GM10248 (cell line): ENCODE results near the gene ANKDD1A.

Source experiments
- CTCF ChIA-PET: fragments of 300-600 bp; sonication (Branson Sonifier 250); formaldehyde crosslinking; extraction: SDS; loops from one replicate; lab custom pipeline; 2021; ENCODE audit warnings: antibody characterized with exemption; lab: Yijun Ruan, JAX
- POLR2A ChIA-PET: fragments of 350-650 bp; sonication (Branson Sonifier 250); formaldehyde crosslinking; extraction: SDS; loops from one replicate; lab custom pipeline; 2020; ENCODE audit warnings: antibody characterized with exemption; lab: Yijun Ruan, JAX
- DNase-seq: peaks from one replicate; pipeline ENCODE4 v3.0.0; 2012; ENCODE audit errors: extremely low spot score
- TF ChIP-seq, protein P1 (sequence below): IDR thresholded peaks from 2 replicates; pipeline ENCODE4 v1.5.1; 2012; ENCODE audit warnings: mild to moderate bottlenecking, low read depth; ENCODE audit errors: extremely low read depth, missing control alignments, control extremely low read depth

The ANKDD1A gene

DNA sequence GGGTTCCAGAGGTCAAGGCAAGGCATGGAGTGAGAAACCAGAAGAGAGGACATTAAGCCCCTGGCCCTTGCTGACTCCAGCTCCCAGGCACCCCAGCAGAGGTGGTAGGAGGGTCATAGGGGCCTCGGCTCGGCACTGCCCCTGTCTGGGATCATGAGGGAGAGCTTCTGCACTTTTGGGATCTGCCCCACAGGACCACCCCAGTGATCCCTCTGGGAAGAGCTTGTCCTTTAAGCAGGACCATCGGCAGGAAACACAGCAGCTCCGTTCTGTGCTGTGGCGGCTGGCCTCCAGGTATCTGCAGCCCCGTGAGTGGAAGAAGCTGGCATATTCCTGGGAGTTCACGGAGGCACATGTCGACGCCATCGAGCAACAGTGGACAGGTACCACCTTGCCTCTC is 35.5 kb downstream of the ANKDD1A start:
- no peak for DNase-seq
- TF ChIP-seq, protein P1, sequence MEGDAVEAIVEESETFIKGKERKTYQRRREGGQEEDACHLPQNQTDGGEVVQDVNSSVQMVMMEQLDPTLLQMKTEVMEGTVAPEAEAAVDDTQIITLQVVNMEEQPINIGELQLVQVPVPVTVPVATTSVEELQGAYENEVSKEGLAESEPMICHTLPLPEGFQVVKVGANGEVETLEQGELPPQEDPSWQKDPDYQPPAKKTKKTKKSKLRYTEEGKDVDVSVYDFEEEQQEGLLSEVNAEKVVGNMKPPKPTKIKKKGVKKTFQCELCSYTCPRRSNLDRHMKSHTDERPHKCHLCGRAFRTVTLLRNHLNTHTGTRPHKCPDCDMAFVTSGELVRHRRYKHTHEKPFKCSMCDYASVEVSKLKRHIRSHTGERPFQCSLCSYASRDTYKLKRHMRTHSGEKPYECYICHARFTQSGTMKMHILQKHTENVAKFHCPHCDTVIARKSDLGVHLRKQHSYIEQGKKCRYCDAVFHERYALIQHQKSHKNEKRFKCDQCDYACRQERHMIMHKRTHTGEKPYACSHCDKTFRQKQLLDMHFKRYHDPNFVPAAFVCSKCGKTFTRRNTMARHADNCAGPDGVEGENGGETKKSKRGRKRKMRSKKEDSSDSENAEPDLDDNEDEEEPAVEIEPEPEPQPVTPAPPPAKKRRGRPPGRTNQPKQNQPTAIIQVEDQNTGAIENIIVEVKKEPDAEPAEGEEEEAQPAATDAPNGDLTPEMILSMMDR, result no peak
- ChIA-PET CTCF (interaction anchor here (1.2 kb wide), 1 partner anchor 25 kb away, joined by 3 read pairs; no protein-coding TSS in a partner anchor), POLR2A (no interaction called here)

DNA sequence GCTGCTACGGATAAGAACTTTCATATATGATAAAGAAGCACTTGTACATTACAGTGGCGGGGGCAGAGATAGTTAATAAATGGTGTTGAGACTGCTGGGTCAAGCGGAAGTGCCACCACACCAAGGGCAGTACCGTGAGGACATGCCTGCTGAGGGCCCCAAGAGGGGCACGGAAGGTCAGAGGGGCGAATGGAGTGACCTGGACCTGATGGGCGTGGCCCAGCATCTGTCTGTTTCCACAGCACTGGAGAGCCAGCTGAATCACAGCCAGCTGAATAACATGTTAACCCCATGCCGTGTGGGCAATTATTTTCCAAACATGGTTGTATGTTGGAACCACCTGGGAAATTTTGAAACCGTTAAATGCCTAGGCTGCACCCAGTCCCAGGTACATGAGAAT is 37.2 kb downstream of the ANKDD1A start:
- POLR2A ChIA-PET, result no interaction called here
- DNase-seq, result no peak
- TF ChIP-seq, protein P1, result no peak
- CTCF ChIA-PET, result interaction anchor here (1.2 kb wide), 1 partner anchor 33 kb away, joined by 3 read pairs; no protein-coding TSS in a partner anchor

DNA sequence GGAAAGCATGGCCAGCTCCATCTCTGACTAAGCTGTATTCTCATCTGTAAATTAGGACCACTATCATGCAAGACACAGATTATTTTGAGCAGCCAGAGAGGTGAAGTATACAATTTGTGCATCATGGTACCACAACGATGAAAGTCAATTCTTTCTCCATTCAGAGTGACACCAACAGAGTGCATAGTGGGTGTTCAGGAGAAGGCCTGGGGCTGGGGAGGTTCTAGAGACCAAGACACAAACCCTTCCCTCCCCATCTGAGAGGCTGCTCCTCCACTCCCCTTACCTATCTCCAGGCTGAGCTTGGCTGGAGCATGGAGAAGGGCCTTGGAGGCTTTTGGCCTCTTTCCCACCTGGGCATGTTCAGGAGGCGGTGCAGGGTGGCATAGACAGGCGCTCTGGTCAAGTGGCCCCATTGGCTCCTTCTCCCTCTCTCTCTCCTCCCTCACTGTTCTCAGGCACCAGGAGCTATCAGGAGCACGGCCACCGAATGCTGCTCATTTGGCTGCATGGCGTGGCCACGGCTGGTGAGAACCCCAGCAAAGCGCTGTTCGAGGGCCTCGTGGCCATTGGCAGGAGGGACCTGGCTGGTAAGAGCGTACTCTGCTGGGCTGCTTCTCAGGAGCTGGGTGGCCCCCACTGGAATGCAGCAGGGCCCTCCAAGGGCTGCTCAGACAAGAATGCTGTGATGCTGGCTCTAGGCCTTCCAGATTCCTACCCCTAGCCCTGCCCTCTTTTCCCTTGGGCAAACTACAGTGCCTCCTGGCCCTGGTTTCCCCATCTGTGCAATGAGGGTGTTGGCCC is 37.9 kb downstream of the ANKDD1A start:
- TF ChIP-seq, protein P1, result no peak
- CTCF ChIA-PET, result interaction anchor here (1.2 kb wide), 1 partner anchor 32 kb away, joined by 3 read pairs; no protein-coding TSS in a partner anchor
- POLR2A ChIA-PET, result no interaction called here
- no peak for DNase-seq

DNA sequence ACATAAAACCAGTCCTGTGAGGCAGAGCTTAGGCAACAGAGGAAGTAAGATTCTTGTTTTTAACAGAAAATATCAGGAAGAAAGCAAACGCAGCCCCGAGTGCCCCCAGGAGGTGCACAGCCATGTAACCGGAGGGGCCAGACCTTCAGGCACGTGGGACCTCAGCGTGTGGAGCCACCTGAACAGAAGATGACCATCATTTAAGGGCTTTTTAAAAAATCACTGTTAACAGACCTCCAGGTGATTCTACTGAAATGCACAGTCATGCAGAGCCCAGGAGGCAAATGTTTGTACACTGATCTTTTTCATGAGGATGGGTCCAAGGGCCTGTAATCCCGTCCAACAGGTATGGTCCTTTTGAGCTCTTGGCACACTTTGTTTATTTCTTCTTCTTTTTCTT is 39.2 kb downstream of the ANKDD1A start:
- ChIA-PET POLR2A (interaction anchor here (0.6 kb wide), 1 partner anchor 9 kb away, joined by 3 read pairs; no protein-coding TSS in a partner anchor), CTCF (no interaction called here)
- DNase-seq, result no peak
- TF ChIP-seq, protein P1, result no peak

DNA sequence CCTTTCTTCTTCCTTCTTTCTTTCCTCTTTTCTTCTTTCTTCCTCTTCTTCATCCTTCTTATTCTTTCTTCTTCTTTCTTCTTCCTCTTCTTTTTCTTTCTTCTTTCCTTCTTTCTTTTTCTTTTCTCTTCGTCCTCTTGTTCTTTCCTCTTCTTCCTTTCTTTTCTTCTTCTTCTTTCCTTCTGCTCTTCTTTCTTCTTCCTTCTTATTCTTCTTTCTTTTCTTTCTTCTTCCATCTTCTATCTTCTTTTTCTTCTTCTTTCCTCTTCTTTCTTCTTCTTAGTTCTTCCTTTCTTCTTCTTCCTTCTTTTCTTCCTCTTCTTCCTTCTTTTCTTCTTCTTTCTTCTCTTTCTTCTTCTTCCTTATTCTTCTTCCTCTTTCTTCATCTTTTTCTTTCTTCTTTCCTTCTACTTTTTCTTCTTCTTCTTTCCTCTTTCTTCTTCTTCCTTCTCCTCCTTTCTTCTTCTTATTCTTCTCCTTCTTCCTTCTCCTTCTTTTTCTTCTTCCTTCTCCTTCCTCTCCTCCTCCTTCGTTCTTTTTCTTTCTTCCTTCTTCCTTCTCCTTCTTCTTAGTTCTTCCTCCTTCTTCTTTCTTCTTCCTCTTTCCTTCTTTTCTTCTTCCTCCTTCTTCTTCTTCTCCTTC is 40.2 kb downstream of the ANKDD1A start:
- TF ChIP-seq, protein P1, result no peak
- CTCF ChIA-PET, result no interaction called here
- DNase-seq, result no peak
- POLR2A ChIA-PET, result no interaction called here

DNA sequence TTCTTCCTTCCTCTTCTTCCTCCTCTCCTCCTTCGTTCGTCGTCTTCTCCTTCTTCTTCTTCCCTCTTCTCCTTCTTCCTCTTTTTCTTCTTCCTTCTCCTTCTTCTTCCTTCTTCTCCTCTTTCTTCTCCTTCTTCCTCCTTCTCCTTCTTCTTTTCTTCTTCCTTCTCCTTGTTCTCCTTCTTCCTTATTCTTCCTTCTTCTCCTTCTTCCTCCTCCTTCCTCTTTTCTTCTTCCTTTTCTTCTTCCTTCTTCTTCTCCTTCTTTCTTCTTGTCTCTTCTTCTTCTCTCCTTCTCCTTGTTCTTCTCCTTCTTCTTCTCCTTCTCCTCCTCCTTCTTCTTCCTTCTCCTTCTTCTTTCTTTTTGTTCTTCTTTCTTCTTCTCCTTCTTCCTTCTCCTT is 42.7 kb downstream of the ANKDD1A start:
- POLR2A ChIA-PET, result no interaction called here
- CTCF ChIA-PET, result no interaction called here
- DNase-seq, result no peak
- TF ChIP-seq, protein P1, result no peak
